Transverse colon (tissue), 4 donors: ENCODE results near the gene IRS2.

Source experiments
- CTCF ChIP-seq, 5 experiments: fragments of 200-600 bp in 3 of 5; fragments of 450-650 bp in 2 of 5; sonication (generic) in 3 of 5; IDR thresholded peaks; 1 replicate in 2 of 5; 2 replicates in 3 of 5; pipeline ENCODE4 v1.5.1; 2016 to 2017; ENCODE audit warnings: antibody characterized with exemption in 5 of 5, inconsistent platforms in 3 of 5, mild to moderate bottlenecking in 2 of 5, moderate library complexity in 1 of 5
- EP300 ChIP-seq: sonication (generic); formaldehyde crosslinking; IDR thresholded peaks from one replicate; pipeline ENCODE4 v1.6.1; 2017; ENCODE audit warnings: antibody characterized with exemption, low read depth
- POLR2A ChIP-seq: fragments of 450-650 bp; IDR thresholded peaks from one replicate; pipeline ENCODE4 v1.6.1; 2016; ENCODE audit warnings: antibody characterized with exemption, mild to moderate bottlenecking, moderate library complexity
- POLR2AphosphoS5 ChIP-seq, 3 donors: sonication (generic); formaldehyde crosslinking; IDR thresholded peaks; one replicate each; pipeline ENCODE4 v1.6.1; 2016; ENCODE audit warnings: antibody characterized with exemption in 3 of 3

GRCh38 chr13:109707044-109707741 lies 79.2 kb downstream of the IRS2 start:
- TF ChIP-seq CTCF (IDR thresholded peaks at IDR 0.05): no peak
- TF ChIP-seq EP300: no peak
- no peak for TF ChIP-seq POLR2A
- TF ChIP-seq POLR2AphosphoS5 (IDR thresholded peaks at IDR 0.05): no peak
